ENCODE measurements around the gene USP8.

GRCh38 chr15:50380089-50380488 lies 44.1 kb upstream of the USP8 start:
- TF ChIP-seq POLR2A (IDR thresholded peaks at IDR 0.05; ENCODE audit: low read length) (no peak), CTCF (IDR thresholded peaks at IDR 0.05) (no peak), CHD4 (IDR thresholded peaks at IDR 0.05; ENCODE audit: borderline replicate concordance) (no peak), REST (IDR thresholded peaks at IDR 0.05) (no peak), ELK1 (IDR thresholded peaks at IDR 0.05; ENCODE audit: low read depth, low read length) (no peak), EHMT2 (IDR thresholded peaks at IDR 0.05; ENCODE audit: low read depth) (no peak), MYC (IDR thresholded peaks at IDR 0.05; ENCODE audit: borderline replicate concordance, low read length) (no peak), HOXB13 (CRISPR knock-in tag; IDR thresholded peaks at IDR 0.05; ENCODE audit: low read depth) (no peak), RAD21 (conservative IDR thresholded peaks at IDR 0.05 in 1 of 2, IDR thresholded peaks at IDR 0.05 in 1 of 2) (no peak), EP300 (IDR thresholded peaks at IDR 0.05) (no peak), ZNF302 (CRISPR knock-in tag; IDR thresholded peaks at IDR 0.05) (no peak), PBX3 (IDR thresholded peaks at IDR 0.05) (no peak), MAX (IDR thresholded peaks at IDR 0.05) (no peak)
